AG09309 (cell line): ENCODE data around the gene STUM.

Experiments used
- DNase-seq: peaks from one replicate; pipeline ENCODE4 v3.0.0-alpha.2; 2010; ENCODE audit warnings: low read depth
- H3K4me3 ChIP-seq: 2 replicates; pipeline ENCODE4 v1.5.1; 2011; ENCODE audit warnings: mild to moderate bottlenecking, low read depth, low read length, moderate library complexity; ENCODE audit not compliant: control insufficient read depth
- CTCF ChIP-seq: IDR thresholded peaks from 2 replicates; pipeline ENCODE4 v1.5.1; 2011; ENCODE audit warnings: mild to moderate bottlenecking, low read depth, low read length, inconsistent platforms; ENCODE audit not compliant: insufficient read depth, control insufficient read depth; ENCODE audit errors: missing control alignments

STUM gene

GRCh38 chr1:226579781-226580323, 31.3 kb downstream of the STUM start:
- no peak for TF ChIP-seq CTCF
- H3K4me3 ChIP-seq: no peak overlapping the region
- DNase-seq: no peak

DNA sequence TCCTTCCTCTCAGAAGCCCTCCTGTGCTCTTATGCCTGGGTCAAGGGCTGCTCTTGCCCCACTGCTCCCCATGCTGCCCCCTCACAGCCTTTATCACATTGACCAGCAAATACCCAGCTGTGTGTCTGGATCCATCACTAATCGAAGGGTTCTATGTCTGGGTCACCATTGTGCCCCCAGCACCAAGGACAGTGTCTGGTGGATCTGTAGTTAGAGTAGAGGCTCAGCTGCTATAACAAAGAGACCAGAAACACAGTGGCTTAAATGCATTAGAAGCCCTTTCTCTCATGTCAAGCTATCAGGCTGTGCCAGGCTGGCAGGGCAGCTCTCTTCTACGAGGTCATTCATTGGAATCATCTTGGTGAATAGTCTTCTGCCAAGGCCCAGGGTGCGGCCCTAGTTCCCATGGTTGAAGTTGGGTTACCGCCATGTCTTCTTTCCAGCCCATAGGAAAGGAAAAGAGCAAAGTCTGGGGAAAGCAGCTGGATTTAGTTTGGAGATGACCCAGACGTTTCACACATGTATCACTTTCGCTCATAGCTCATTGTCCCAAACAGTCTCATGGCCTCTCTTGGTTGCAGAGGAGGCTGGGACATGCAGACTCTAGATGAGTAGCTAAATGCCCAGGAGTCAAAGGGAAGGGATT, 32.2 kb downstream of the STUM start:
- no peak for TF ChIP-seq CTCF
- DNase-seq: no peak
- no peak overlapping the region for H3K4me3 ChIP-seq

GRCh38 chr1:226581650-226582330, 33.2 kb downstream of the STUM start:
- TF ChIP-seq CTCF: no peak

DNA sequence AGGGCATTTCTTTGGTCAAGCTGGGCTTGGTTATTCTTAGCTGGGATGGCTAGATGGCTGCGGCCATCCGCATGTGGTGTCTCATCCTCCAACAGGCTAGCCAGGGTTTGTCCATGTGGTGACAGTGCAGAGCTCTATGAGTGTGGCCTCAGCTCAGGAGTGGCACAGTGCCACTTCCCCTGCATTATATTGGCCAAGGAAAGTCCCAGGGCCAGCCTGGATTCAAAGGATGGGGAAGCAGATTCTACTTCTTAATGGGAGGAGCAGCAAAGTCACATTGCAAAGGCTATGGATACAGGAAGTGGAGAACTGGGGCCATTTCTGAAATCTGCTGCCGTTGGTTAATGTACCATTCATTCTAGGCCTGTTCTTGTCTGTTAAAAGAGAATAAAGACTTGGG, 34.4 kb downstream of the STUM start:
- no peak for TF ChIP-seq CTCF
- DNase-seq: no peak
- no peak overlapping the region for H3K4me3 ChIP-seq

More at GRCh38 chr1:226581650-226582330, 33.2 kb downstream of the STUM start:
- no peak overlapping the region for H3K4me3 ChIP-seq
- DNase-seq: no peak

DNA sequence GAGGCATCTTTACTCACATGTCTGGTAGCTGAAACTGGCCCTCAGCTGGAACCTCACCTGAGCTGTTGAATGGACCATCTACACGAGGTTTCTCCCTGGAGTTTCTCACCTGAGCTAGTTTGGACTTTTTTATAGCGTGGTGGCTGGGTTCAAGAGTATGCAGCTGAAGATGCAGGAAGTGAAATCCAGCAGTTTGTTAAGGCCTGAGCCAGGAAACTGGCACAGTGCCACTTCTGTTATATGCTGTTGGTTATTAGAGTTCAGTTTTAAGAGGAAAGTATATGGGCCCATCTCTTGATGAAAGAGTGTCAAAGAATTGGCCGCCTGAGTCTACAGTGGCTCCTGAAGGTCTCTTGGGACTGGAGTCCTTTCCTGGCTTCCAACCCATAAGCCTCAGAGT, 35.6 kb downstream of the STUM start:
- no peak for DNase-seq
- no peak overlapping the region for H3K4me3 ChIP-seq
- TF ChIP-seq CTCF: no peak

DNA sequence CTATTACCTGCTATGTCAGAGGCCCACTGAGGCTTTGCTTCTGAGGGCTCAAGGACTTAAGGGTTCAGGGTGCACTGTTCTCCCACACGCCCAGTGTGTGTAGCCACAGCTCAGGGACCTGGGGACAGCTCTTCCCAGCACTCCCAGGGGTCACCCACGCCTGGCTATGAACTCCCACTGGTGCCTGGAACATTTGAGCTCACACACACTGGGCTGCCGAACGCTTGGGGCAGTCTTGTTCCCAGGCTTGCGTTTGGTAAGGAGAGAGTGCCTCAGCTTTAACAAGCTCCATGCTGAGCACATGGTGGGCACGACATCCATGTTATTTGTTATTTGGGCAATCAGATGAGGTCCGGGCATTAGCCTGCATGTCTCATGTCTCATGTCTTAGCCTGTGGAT, 37.6 kb downstream of the STUM start:
- no peak for DNase-seq
- no peak overlapping the region for H3K4me3 ChIP-seq
- no peak for TF ChIP-seq CTCF
